ENCODE data around the gene NEDD4L.
"Not testable (repeated sequence)": the region's sequence is repeated elsewhere in the genome, so short reads cannot be mapped to it uniquely, and the experiment has no call there.

The NEDD4L gene

DNA sequence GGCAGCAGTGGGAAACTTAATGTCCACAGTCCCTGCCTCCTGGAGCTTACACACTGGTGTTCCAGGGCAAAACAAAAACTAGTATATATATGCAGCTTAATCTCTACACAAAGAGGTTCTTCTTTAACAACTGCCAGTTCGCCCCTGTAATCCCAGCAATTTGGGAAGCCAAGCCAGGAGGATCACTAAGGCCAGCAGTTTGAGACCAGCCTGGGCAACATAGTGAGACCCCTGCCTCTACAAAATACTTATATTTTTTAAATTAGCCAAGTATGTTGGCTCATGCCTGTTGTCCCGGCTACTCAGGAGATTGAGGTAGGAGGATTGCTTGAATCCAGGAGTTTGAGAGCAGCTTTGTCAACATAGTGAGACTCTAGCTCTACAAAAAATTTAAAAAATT is 17.2 kb upstream of the NEDD4L start:
- no peak for DNase-seq (ENCODE audit: low read depth)

- no peak for DNase-seq (ENCODE audit: low read depth)
These were observed 16.7 kb upstream of the NEDD4L start for GRCh38 chr18:58027341-58027740.

GRCh38 chr18:58028109-58028784 is 15.8 kb upstream of the NEDD4L start:
- DNase-seq (ENCODE audit: low read depth), result no peak

DNA sequence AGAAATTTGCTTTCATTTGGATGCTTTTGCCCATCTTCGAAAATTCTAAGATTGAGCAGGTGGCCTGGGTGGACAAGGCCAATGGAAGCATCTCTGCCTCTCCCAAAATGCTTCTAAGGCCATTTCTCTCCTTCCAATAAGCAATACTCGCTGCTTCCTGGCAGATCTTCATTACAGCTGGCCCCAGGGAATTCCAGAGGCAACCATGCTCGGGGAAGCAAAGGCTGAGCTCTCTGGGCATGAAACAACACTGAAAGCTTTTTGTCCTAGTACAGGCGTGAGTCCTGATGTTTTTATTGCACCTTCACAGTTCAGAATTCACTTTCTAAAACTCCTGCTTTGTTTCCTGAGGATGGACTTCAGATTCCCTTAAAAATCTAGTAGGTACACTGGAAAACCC is 11.8 kb upstream of the NEDD4L start:
- no peak for DNase-seq (ENCODE audit: low read depth)

GRCh38 chr18:58033216-58033615 is 10.8 kb upstream of the NEDD4L start:
- no peak for DNase-seq (ENCODE audit: low read depth)

- no peak for DNase-seq (ENCODE audit: low read depth)
These were observed 9.7 kb upstream of the NEDD4L start for GRCh38 chr18:58034370-58034769.

- no peak for DNase-seq (ENCODE audit: low read depth)
These were observed 6.9 kb upstream of the NEDD4L start for GRCh38 chr18:58037163-58037562.

GRCh38 chr18:58038063-58038462 is 6.0 kb upstream of the NEDD4L start:
- no peak for DNase-seq (ENCODE audit: low read depth)

GRCh38 chr18:58041633-58042032 is 2.4 kb upstream of the NEDD4L start:
- no peak for DNase-seq (ENCODE audit: low read depth)

DNA sequence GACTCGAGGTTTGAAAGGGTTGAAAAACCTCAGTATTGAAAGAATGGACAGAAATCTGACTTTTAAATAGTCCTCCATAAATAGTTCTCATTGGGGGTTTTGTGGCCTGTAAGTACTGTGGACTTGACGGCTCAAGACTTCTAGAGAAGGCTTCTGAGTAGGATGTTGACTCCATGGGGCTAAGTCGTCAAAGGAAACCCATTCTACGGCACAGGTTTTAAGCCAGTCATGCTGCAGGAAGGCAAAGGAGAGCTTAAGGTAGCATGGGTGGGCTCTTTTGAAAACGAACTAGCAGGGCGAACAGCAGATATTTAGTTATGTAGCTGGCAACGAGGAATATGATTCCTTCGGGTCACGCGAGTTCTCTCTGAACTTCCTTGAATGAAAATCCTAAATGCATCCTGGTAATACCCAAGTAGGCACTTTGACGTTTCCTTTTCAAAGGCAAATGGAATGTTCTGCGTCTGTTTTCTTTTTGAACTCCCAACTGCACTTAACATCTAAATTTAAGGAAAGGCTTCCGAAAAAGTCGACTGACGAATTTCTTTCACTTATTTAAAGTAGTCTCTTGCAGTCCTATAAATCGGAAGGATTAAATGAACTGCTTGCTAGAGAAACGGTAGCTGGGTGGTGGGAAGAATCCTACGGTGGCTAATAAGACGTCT is 1.1 kb upstream of the NEDD4L start:
- peak; percentile 20 for DNase-seq (ENCODE audit: low read depth)

DNA sequence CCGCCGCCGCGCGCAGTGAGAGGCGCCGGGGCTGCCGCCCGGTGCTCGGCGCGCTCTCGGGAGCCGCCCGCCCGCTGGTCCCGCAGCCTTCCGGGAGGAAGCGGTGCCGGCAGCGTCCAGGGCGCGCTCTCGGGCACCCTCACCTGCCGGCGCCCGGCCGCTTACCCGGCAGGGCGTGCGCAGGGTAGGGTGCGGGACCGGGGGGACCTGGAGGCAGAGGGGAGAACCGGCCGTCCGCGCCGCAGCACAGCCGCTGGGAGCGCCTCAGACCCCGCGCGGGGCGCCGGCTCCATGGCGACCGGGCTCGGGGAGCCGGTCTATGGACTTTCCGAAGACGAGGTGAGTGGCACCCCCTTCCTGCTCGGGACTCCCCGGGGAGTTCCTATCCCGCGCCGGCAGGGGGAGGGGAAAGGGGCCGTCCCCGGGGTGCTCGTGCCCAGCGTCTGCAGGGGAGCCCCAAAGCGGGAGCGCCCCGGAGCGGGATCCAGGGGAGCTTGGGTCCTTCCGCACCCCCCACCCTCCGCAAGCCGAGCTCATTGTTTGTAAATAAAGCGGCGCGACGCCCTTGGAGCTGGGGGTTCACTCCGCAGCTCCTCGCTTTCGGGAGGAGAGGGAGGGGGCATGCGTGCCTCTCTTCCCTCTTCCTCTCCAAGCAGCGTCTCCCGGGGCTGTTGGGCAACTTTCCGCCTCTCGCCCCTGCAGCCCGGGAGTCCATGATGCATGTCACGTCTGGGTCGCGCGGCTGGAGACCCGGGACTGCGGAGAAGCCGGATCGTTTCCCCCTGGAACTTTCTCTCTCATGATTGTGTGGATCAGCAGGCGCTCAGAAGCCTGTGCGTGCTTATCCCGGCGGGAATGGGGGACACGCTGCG is 580 bp downstream of the NEDD4L start:
- peak; percentile 47 for DNase-seq (ENCODE audit: low read depth)

DNA sequence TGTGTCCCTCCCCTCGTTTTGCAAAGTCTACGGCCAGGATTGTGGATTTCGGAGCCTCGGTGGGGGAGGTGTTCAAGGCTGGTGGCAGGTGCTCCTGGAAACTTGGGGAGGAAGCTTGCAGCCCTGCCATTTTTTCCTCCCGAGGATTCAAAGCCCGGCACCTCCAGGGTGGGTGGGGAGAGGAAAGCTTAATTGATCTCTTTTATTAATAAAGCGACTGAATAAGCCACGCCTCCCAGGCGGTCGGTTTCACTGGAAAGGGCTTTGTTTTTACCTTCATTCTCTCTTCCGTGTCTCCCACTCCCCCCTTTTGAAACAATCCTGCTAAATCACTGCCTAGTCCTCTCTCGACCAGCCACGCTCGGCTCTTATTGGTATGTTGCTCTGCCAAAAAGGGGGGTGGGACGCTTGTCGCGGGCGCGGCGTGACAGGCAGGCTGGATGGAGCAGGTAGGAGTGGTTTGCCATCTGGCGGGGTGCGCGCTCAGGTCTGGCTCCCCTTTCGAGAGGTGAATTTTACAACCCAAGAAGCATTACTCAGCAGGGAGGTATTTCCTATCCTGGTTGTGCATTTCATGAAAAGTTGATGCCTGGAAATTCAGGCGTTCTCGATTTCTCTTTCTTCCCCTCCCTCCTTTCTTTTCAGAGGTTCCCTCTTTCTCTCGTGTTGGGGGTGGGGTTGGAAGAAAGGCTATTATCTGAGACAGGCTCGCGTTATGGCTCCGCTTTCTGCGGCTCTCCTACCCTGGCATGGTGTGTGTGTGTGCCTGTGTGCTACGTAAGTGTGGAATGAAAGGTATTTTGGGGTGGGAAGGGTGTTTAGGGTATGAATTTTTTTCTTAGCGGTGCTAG is 1.4 kb downstream of the NEDD4L start:
- DNase-seq (ENCODE audit: low read depth), result peak; percentile 57

- DNase-seq (ENCODE audit: low read depth), result no peak
These were observed 2.2 kb downstream of the NEDD4L start for GRCh38 chr18:58046093-58046793.

GRCh38 chr18:58046794-58047555 is 2.9 kb downstream of the NEDD4L start:
- DNase-seq (ENCODE audit: low read depth), result no peak

DNA sequence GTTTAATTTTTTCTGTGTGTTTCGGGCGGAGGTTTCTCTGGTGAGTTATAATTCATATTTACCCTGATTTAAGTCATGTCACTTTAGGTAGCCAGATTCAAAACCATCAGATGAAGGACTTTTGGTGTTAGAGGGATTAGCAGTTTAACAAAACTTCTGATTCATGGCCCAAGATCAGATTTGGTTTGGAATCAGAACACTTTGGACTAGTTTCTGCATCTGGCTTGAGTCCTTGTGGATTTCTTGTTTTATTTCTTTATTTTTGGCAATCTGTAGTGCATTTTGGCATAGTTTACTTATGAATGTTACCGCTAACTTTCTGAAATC is 3.5 kb downstream of the NEDD4L start:
- no peak for DNase-seq (ENCODE audit: low read depth)

- DNase-seq (ENCODE audit: low read depth), result peak; percentile 70
These were observed 4.1 kb downstream of the NEDD4L start for GRCh38 chr18:58048081-58048642.

GRCh38 chr18:58049000-58049688 is 5.1 kb downstream of the NEDD4L start:
- no peak for DNase-seq (ENCODE audit: low read depth)

DNA sequence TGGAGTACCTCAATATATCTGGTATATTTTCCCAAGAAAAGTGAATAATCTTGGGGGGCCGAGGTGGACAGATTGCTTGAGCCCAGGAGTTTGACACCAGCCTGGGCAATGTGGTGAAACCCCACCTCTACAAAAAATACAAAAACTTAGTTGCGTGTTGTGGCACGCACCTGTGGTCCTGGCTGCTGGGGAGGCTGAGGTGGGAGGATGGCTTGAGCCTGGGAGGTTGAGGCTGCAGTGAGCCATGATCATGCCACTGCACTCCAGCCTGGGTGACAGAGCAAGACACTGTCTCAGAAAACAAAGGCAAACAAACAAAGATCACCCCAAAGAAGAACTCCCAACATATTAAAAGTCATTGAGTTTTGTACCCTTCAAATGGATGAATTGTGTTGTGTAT is 6.9 kb downstream of the NEDD4L start:
- DNase-seq (ENCODE audit: low read depth), result not testable (repeated sequence)

- peak; percentile 42 for DNase-seq (ENCODE audit: low read depth)
These were observed 7.9 kb downstream of the NEDD4L start for GRCh38 chr18:58051765-58052460.

Data from ELR (cell line).